K562 (cell line): ENCODE measurements around the gene SSBP2. TPM values are rescaled to one million over a fixed set of nuclear protein-coding genes. Genes with fewer than 3 reads are reported as not detected.

Source experiments
- ARID1B ChIP-seq: fragments of 450-650 bp; IDR thresholded peaks from 2 replicates; pipeline ENCODE4 v1.6.1; 2016; ENCODE audit warnings: antibody characterized with exemption, mild to moderate bottlenecking, inconsistent platforms
- CREB5 ChIP-seq: fragments of 250-450 bp; sonication (Bioruptor Pico); IDR thresholded peaks from 2 replicates; pipeline ENCODE4 v1.5.0; 2020; ENCODE audit warnings: mild to moderate bottlenecking
- HLTF ChIP-seq: fragments of 450-650 bp; IDR thresholded peaks from 2 replicates; pipeline ENCODE4 v1.6.1; 2016
- MEF2D ChIP-seq: conservative IDR thresholded peaks from 2 replicates; pipeline ENCODE4 v1.6.1; 2016; ENCODE audit warnings: low read depth, missing genetic modification characterization, missing compliant biosample characterization
- RFX5 ChIP-seq: IDR thresholded peaks from 2 replicates; pipeline ENCODE4 v1.6.1; 2011; ENCODE audit warnings: low read depth, mild to moderate bottlenecking, improper control_type of control experiment, low read length
- SETDB1 ChIP-seq: IDR thresholded peaks from one replicate; pipeline ENCODE4 v1.6.1; 2012; ENCODE audit warnings: low read length, control low read depth, inconsistent platforms
- XRCC4 ChIP-seq: IDR thresholded peaks from one replicate; pipeline ENCODE4 v1.6.1; 2011; ENCODE audit not compliant: insufficient read depth, insufficient read length; ENCODE audit errors: extremely low read depth
- polyA plus RNA-seq, 8 experiments: library from polyadenylated mRNA; depleted of rRNA in 4 of 8; stranded (reverse) in 5 of 8; unstranded in 3 of 8; fragments of >200 nt; fragmentation: Nextera tagmentation in 2 of 8; fragmentation: Illumina TruSeq in 1 of 8; extraction: Ambion mirVana in 2 of 8; extraction: Trizol in 1 of 8; gene quantifications; 2 replicates each; pipeline versions ENCODE4 v1.2.1 to v1.2.3, GENCODE V29; 2011 to 2014; ENCODE audit warnings: inconsistent platforms in 1 of 8, missing spikeins in 1 of 8
- total RNA-seq, 7 experiments: library from RNA; depleted of rRNA in 6 of 7; stranded (reverse); fragments of >200 nt in 6 of 7; fragmentation: Illumina TruSeq in 2 of 7; extraction: Trizol in 2 of 7; gene quantifications; 2 replicates each; pipeline versions ENCODE4 v1.2.1 to v1.2.3, GENCODE V29; 2011 to 2021; ENCODE audit warnings: low replicate concordance in 1 of 7
- TF ChIP-seq, protein P1 (sequence below), 2 experiments: fragments of 450-650 bp in 1 of 2; sonication (generic) in 1 of 2; formaldehyde crosslinking in 1 of 2; IDR thresholded peaks; 2 replicates each; pipeline versions ENCODE4 v1.7.1 to v1.9.0; 2016 to 2022; ENCODE audit warnings: inconsistent platforms in 1 of 2, mild to moderate bottlenecking in 1 of 2, missing genetic modification reagents in 1 of 2

The SSBP2 gene
- total and polyA plus RNA-seq, 9 of the 15 experiments (the other 6 are each of a cell fraction or from before 2014, with no cell fraction given): 22.3 to 133 (median 42.1) TPM

DNA sequence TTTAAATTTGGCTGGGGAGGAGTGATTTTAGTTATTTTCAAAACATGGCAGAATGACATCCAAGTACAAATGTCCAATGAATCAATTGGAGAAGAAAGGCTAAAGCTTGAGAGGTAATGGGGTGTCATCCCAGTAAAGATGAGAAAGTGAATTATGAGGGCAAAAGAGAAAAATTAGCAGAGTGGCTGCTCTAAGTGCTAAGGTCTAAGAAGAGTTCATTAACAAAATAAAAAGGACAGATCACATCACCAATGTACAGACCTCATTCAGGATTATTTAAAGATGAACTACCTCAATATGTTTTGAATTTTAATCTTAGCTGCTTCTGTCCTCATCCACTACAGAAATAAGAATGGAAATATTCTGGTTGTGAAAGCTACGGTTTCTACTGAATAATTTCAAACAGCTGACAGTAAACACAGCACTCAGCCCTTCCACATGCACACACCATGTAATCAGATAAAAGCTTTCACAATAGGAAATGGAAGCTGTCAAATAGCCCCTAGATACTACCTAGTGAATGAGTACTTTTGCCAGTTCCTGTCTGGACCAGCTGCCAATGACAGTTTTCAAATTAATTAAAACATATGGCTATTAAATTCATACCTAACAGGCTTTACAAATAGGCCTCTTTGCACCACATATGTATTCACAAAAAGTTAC, 171.5 kb downstream of the SSBP2 start (continued):
- TF ChIP-seq, protein P1, sequence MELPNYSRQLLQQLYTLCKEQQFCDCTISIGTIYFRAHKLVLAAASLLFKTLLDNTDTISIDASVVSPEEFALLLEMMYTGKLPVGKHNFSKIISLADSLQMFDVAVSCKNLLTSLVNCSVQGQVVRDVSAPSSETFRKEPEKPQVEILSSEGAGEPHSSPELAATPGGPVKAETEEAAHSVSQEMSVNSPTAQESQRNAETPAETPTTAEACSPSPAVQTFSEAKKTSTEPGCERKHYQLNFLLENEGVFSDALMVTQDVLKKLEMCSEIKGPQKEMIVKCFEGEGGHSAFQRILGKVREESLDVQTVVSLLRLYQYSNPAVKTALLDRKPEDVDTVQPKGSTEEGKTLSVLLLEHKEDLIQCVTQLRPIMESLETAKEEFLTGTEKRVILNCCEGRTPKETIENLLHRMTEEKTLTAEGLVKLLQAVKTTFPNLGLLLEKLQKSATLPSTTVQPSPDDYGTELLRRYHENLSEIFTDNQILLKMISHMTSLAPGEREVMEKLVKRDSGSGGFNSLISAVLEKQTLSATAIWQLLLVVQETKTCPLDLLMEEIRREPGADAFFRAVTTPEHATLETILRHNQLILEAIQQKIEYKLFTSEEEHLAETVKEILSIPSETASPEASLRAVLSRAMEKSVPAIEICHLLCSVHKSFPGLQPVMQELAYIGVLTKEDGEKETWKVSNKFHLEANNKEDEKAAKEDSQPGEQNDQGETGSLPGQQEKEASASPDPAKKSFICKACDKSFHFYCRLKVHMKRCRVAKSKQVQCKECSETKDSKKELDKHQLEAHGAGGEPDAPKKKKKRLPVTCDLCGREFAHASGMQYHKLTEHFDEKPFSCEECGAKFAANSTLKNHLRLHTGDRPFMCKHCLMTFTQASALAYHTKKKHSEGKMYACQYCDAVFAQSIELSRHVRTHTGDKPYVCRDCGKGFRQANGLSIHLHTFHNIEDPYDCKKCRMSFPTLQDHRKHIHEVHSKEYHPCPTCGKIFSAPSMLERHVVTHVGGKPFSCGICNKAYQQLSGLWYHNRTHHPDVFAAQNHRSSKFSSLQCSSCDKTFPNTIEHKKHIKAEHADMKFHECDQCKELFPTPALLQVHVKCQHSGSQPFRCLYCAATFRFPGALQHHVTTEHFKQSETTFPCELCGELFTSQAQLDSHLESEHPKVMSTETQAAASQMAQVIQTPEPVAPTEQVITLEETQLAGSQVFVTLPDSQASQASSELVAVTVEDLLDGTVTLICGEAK (IDR thresholded peaks at IDR 0.05): peak; percentile 83
- TF ChIP-seq, protein P1 (CRISPR knock-in tag; IDR thresholded peaks at IDR 0.05): no peak
- TF ChIP-seq ARID1B: 0 out of 2 replicates have a peak, but pooled peaks have one; percentile 11
- TF ChIP-seq SETDB1: no peak
- TF ChIP-seq CREB5 (CRISPR knock-in tag): no peak
- TF ChIP-seq RFX5: no peak
- TF ChIP-seq MEF2D (tag): no peak
- TF ChIP-seq HLTF: no peak
- no peak for TF ChIP-seq XRCC4
